ENCODE data around the gene CNIH2. TPM values are rescaled to one million over a fixed set of nuclear protein-coding genes. Genes with fewer than 3 reads are reported as not detected.
"Not testable (repeated sequence)": the region's sequence is repeated elsewhere in the genome, so short reads cannot be mapped to it uniquely, and the experiment has no call there.

Gene CNIH2
- total RNA-seq, 1 donor from 2014 or later: not detected

- no peak overlapping the region for H3K4me3 ChIP-seq (ENCODE audit: low read length in 3 of 3)
- peaks cover 19 to 33% (median 24%) of the 10 kb centered on the region in 3 donors for H3K4me1 ChIP-seq (ENCODE audit: control insufficient read depth in 3 of 3, insufficient read depth in 3 of 3, low read length in 3 of 3)
- no peak overlapping the region for H3K27ac ChIP-seq (ENCODE audit: low read depth, low read length)
- peaks cover 44 to 54% (median 48%) of the 10 kb centered on the region in 3 donors for H3K36me3 ChIP-seq (ENCODE audit: control insufficient read depth in 3 of 3, insufficient read depth in 3 of 3, low read length in 3 of 3)
- H3K9ac ChIP-seq (ENCODE audit: low read depth in 1 of 3, low read length in 3 of 3): no peak overlapping the region
- H3K9me3 ChIP-seq (ENCODE audit: control insufficient read depth in 3 of 3, low read length in 3 of 3): no peaks in the 10 kb centered on the region
- H3K27me3 ChIP-seq (ENCODE audit: control insufficient read depth in 3 of 3, insufficient read depth in 3 of 3, low read length in 3 of 3): no peaks in the 10 kb centered on the region
Measured at GRCh38 chr11:66272596-66272995, 5.4 kb upstream of the CNIH2 start.

DNA sequence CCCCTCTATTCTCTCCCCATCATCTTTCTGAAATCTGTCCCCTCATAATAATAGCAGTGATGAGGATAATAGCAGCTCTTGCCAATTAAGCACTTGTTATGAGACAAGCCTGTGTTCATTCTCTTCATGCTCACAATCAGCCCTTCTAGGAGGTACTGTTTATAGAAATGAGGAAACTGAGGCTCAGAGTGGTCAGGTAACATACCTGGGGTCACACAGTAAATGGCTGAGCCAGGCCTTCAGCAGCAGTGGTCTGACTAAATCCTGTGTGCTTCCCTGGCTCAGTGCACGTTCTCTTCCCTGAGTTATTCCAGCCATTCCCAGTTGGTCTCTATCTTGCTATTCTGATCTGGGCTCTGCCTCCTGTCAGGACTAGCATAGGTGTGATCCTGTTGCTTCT, 3.8 kb upstream of the CNIH2 start:
- H3K36me3 ChIP-seq (ENCODE audit: control insufficient read depth in 3 of 3, insufficient read depth in 3 of 3, low read length in 3 of 3): peaks cover 44 to 54% (median 48%) of the 10 kb centered on the region in 3 donors
- no peak overlapping the region for H3K4me3 ChIP-seq (ENCODE audit: low read length in 3 of 3)
- H3K9ac ChIP-seq (ENCODE audit: low read depth in 1 of 3, low read length in 3 of 3): no peak overlapping the region
- peaks cover 0 to 2% (median 0%) of the 10 kb centered on the region in 3 donors for H3K27me3 ChIP-seq (ENCODE audit: control insufficient read depth in 3 of 3, insufficient read depth in 3 of 3, low read length in 3 of 3)
- H3K4me1 ChIP-seq (ENCODE audit: control insufficient read depth in 3 of 3, insufficient read depth in 3 of 3, low read length in 3 of 3): peaks cover 20 to 25% (median 20%) of the 10 kb centered on the region in 3 donors
- H3K9me3 ChIP-seq (ENCODE audit: control insufficient read depth in 3 of 3, low read length in 3 of 3): no peaks in the 10 kb centered on the region
- no peak overlapping the region for H3K27ac ChIP-seq (ENCODE audit: low read depth, low read length)

DNA sequence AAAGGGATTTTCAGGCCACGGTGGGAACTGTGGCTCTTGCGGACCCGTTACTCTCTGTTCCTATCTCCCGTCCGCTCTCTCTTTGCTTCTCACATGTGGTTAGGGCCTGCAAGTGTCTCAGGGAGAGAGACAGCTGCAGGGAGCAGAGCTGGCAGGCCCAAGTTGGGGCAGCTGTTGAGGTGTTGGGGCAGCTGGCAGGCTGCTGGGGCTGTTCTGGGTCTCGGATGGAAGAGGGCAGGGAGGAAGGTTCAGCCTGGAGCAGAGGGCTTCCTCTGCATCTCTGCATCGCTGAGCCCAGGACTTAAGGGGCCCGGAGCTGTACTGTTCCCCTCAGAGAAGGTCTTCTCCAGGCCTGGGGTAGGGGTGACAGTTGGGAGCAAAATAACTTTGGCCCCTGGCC, 2.6 kb upstream of the CNIH2 start:
- Histone ChIP-seq H3K27me3 (ENCODE audit: control insufficient read depth in 3 of 3, insufficient read depth in 3 of 3, low read length in 3 of 3) (peaks cover 3 to 13% (median 8%) of the 10 kb centered on the region in 3 donors), H3K9me3 (ENCODE audit: control insufficient read depth in 3 of 3, low read length in 3 of 3) (no peaks in the 10 kb centered on the region), H3K4me3 (ENCODE audit: low read length in 3 of 3) (no peak overlapping the region), H3K27ac (ENCODE audit: low read depth, low read length) (no peak overlapping the region), H3K9ac (ENCODE audit: low read depth in 1 of 3, low read length in 3 of 3) (no peak overlapping the region), H3K36me3 (ENCODE audit: control insufficient read depth in 3 of 3, insufficient read depth in 3 of 3, low read length in 3 of 3) (peaks cover 44 to 54% (median 48%) of the 10 kb centered on the region in 3 donors), H3K4me1 (ENCODE audit: control insufficient read depth in 3 of 3, insufficient read depth in 3 of 3, low read length in 3 of 3) (peaks cover 10 to 13% (median 10%) of the 10 kb centered on the region in 3 donors)

GRCh38 chr11:66275984-66276612, 1.9 kb upstream of the CNIH2 start:
- Histone ChIP-seq H3K27ac (ENCODE audit: low read depth, low read length) (no peak overlapping the region), H3K4me1 (ENCODE audit: control insufficient read depth in 3 of 3, insufficient read depth in 3 of 3, low read length in 3 of 3) (peaks cover 4 to 8% (median 8%) of the 10 kb centered on the region in 3 donors), H3K36me3 (ENCODE audit: control insufficient read depth in 3 of 3, insufficient read depth in 3 of 3, low read length in 3 of 3) (peaks cover 41 to 49% (median 48%) of the 10 kb centered on the region in 3 donors), H3K27me3 (ENCODE audit: control insufficient read depth in 3 of 3, insufficient read depth in 3 of 3, low read length in 3 of 3) (peaks cover 3 to 18% (median 8%) of the 10 kb centered on the region in 3 donors), H3K9me3 (ENCODE audit: control insufficient read depth in 3 of 3, low read length in 3 of 3) (no peaks in the 10 kb centered on the region), H3K4me3 (ENCODE audit: low read length in 3 of 3) (no peak overlapping the region), H3K9ac (ENCODE audit: low read depth in 1 of 3, low read length in 3 of 3) (no peak overlapping the region)

DNA sequence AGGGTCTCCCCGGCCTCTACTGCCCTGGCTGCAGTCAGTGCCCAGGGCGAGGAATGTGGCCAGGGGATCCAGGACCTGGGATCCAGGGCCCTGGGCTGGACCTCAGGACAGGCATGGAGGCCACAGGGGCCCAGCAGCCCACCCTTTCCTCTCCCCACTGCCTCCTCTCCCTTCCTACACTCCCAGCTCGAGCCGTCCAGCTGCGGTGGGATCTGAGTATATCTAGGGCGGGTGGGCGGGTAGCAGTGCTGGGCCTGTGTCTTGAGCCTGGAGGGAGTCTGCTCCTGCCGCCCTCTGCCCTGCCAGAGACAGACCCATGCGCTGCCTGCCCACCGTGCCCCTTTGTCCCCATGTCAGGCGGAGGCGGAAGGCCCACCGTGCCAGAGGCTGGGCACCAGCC, 1.4 kb upstream of the CNIH2 start:
- Histone ChIP-seq H3K27me3 (ENCODE audit: control insufficient read depth in 3 of 3, insufficient read depth in 3 of 3, low read length in 3 of 3) (peaks cover 3 to 21% (median 8%) of the 10 kb centered on the region in 3 donors), H3K36me3 (ENCODE audit: control insufficient read depth in 3 of 3, insufficient read depth in 3 of 3, low read length in 3 of 3) (peaks cover 40 to 47% (median 46%) of the 10 kb centered on the region in 3 donors)
- not testable (repeated sequence) for H3K27ac ChIP-seq (ENCODE audit: low read depth, low read length); H3K9ac ChIP-seq (ENCODE audit: low read depth in 1 of 3, low read length in 3 of 3); H3K4me1 ChIP-seq (ENCODE audit: control insufficient read depth in 3 of 3, insufficient read depth in 3 of 3, low read length in 3 of 3); H3K9me3 ChIP-seq (ENCODE audit: control insufficient read depth in 3 of 3, low read length in 3 of 3); H3K4me3 ChIP-seq (ENCODE audit: low read length in 3 of 3)

GRCh38 chr11:66277064-66277463, 911 bp upstream of the CNIH2 start:
- Histone ChIP-seq H3K36me3 (ENCODE audit: control insufficient read depth in 3 of 3, insufficient read depth in 3 of 3, low read length in 3 of 3) (peaks cover 35 to 42% (median 42%) of the 10 kb centered on the region in 3 donors), H3K27me3 (ENCODE audit: control insufficient read depth in 3 of 3, insufficient read depth in 3 of 3, low read length in 3 of 3) (peaks cover 3 to 23% (median 8%) of the 10 kb centered on the region in 3 donors)
- H3K9me3 ChIP-seq (ENCODE audit: control insufficient read depth in 3 of 3, low read length in 3 of 3); H3K9ac ChIP-seq (ENCODE audit: low read depth in 1 of 3, low read length in 3 of 3); H3K4me1 ChIP-seq (ENCODE audit: control insufficient read depth in 3 of 3, insufficient read depth in 3 of 3, low read length in 3 of 3); H3K4me3 ChIP-seq (ENCODE audit: low read length in 3 of 3); H3K27ac ChIP-seq (ENCODE audit: low read depth, low read length): not testable (repeated sequence)

- Histone ChIP-seq H3K9ac (ENCODE audit: low read depth in 1 of 3, low read length in 3 of 3) (no peak overlapping the region), H3K4me1 (ENCODE audit: control insufficient read depth in 3 of 3, insufficient read depth in 3 of 3, low read length in 3 of 3) (peaks cover 9 to 11% (median 11%) of the 10 kb centered on the region in 3 donors), H3K4me3 (ENCODE audit: low read length in 3 of 3) (no peak overlapping the region), H3K27ac (ENCODE audit: low read depth, low read length) (no peak overlapping the region), H3K9me3 (ENCODE audit: control insufficient read depth in 3 of 3, low read length in 3 of 3) (no peaks in the 10 kb centered on the region), H3K36me3 (ENCODE audit: control insufficient read depth in 3 of 3, insufficient read depth in 3 of 3, low read length in 3 of 3) (peaks cover 20 to 30% (median 28%) of the 10 kb centered on the region in 3 donors), H3K27me3 (ENCODE audit: control insufficient read depth in 3 of 3, insufficient read depth in 3 of 3, low read length in 3 of 3) (peaks cover 3 to 27% (median 8%) of the 10 kb centered on the region in 3 donors)
Measured at GRCh38 chr11:66278363-66279091, 552 bp downstream of the CNIH2 start.

DNA sequence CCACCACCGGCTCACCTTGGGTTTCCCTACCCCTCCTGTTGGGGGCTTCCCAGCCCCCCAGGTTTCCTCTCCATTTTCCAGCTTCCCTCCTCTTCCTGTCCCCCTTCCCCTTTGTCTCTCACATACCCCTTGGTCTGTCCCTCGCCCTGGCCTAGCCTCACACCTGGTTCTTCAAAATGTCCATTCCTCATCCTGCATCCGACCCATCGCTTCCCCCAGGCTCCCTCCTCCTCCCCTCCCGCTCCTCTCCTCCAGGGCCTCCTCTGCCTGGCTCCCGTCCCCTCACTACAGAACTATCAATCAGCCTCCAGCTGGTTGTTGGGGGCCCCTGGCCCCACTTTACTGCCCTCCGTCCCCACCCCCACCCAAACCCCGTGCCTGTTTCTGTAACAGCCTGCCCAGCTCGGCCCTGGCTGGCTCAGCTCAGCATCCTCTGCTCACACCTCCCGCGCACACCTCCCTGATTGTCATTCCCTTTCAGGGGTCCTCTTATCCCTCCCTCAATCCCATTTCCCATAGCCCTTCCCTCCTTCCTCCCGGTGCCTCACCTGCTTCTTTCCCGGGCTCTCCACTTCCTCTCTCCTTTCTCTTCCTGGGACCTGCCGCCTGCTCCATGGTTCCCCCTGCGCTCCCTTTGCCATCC, 1.2 kb downstream of the CNIH2 start:
- peaks cover 15 to 26% (median 23%) of the 10 kb centered on the region in 3 donors for H3K36me3 ChIP-seq (ENCODE audit: control insufficient read depth in 3 of 3, insufficient read depth in 3 of 3, low read length in 3 of 3)
- H3K9me3 ChIP-seq (ENCODE audit: control insufficient read depth in 3 of 3, low read length in 3 of 3): no peaks in the 10 kb centered on the region
- H3K4me3 ChIP-seq (ENCODE audit: low read length in 3 of 3): no peak overlapping the region
- no peak overlapping the region for H3K9ac ChIP-seq (ENCODE audit: low read depth in 1 of 3, low read length in 3 of 3)
- peaks cover 3 to 27% (median 8%) of the 10 kb centered on the region in 3 donors for H3K27me3 ChIP-seq (ENCODE audit: control insufficient read depth in 3 of 3, insufficient read depth in 3 of 3, low read length in 3 of 3)
- peaks cover 9 to 11% (median 11%) of the 10 kb centered on the region in 3 donors for H3K4me1 ChIP-seq (ENCODE audit: control insufficient read depth in 3 of 3, insufficient read depth in 3 of 3, low read length in 3 of 3)
- no peak overlapping the region for H3K27ac ChIP-seq (ENCODE audit: low read depth, low read length)

GRCh38 chr11:66280428-66280827, 2.5 kb downstream of the CNIH2 start:
- H3K9me3 ChIP-seq (ENCODE audit: control insufficient read depth in 3 of 3, low read length in 3 of 3): no peaks in the 10 kb centered on the region
- peaks cover 3 to 27% (median 8%) of the 10 kb centered on the region in 3 donors for H3K27me3 ChIP-seq (ENCODE audit: control insufficient read depth in 3 of 3, insufficient read depth in 3 of 3, low read length in 3 of 3)
- H3K9ac ChIP-seq (ENCODE audit: low read depth in 1 of 3, low read length in 3 of 3): no peak overlapping the region
- peaks cover 9 to 14% (median 13%) of the 10 kb centered on the region in 3 donors for H3K4me1 ChIP-seq (ENCODE audit: control insufficient read depth in 3 of 3, insufficient read depth in 3 of 3, low read length in 3 of 3)
- peaks cover 18 to 24% (median 23%) of the 10 kb centered on the region in 3 donors for H3K36me3 ChIP-seq (ENCODE audit: control insufficient read depth in 3 of 3, insufficient read depth in 3 of 3, low read length in 3 of 3)
- H3K4me3 ChIP-seq (ENCODE audit: low read length in 3 of 3): no peak overlapping the region
- no peak overlapping the region for H3K27ac ChIP-seq (ENCODE audit: low read depth, low read length)

Measured in skeletal muscle tissue (tissue), 4 donors.